BJ (cell line): ENCODE data around the gene RNLS. TPM values are rescaled to one million over a fixed set of nuclear protein-coding genes. Genes with fewer than 3 reads are reported as not detected.

Experiments used
- CTCF ChIA-PET: fragments of 350-600 bp; formaldehyde crosslinking; extraction: SDS; loops from one replicate; lab custom pipeline; 2021; ENCODE audit warnings: antibody characterized with exemption, inconsistent platforms; lab: Yijun Ruan, JAX
- POLR2A ChIA-PET: fragments of 300-600 bp; sonication (Branson Sonifier 250); formaldehyde crosslinking; extraction: SDS; loops from one replicate; lab custom pipeline; 2021; ENCODE audit warnings: antibody characterized with exemption; lab: Charles Lee
- DNase-seq: peaks from one replicate; pipeline ENCODE4 v3.0.0-alpha.2; 2011; ENCODE audit warnings: low read depth
- H3K27me3 ChIP-seq: 2 replicates; pipeline ENCODE4 v1.6.0; 2011; ENCODE audit warnings: low read length; ENCODE audit not compliant: control insufficient read depth, insufficient read depth
- H3K36me3 ChIP-seq: 2 replicates; pipeline ENCODE4 v1.5.1; 2011; ENCODE audit warnings: low read length; ENCODE audit not compliant: control insufficient read depth, insufficient read depth
- H3K4me3 ChIP-seq: 2 replicates; pipeline ENCODE4 v1.5.1; 2011; ENCODE audit warnings: low read depth, mild to moderate bottlenecking, control low read depth, low read length
- polyA plus RNA-seq: library from polyadenylated mRNA; depleted of rRNA; stranded (reverse); fragments of >200 nt; gene quantifications from 2 replicates; pipeline ENCODE4 v1.2.3, GENCODE V29; 2011
- TF ChIP-seq, protein P1 (sequence below): IDR thresholded peaks from 2 replicates; pipeline ENCODE4 v1.5.1; 2011; ENCODE audit warnings: low read depth, mild to moderate bottlenecking, control low read depth, inconsistent platforms, low read length, moderate library complexity; ENCODE audit not compliant: insufficient read depth

The RNLS gene
- polyA plus RNA-seq, 1 experiment: 11.8 TPM

- ChIA-PET POLR2A (no interaction called here), CTCF (interaction anchor here (0.6 to 1.3 kb wide), 3 partner anchors 20 to 141 kb away, joined by 3 to 8 read pairs (median 4); no protein-coding TSS in a partner anchor)
- Histone ChIP-seq H3K4me3 (no peak overlapping the region), H3K36me3 (no peaks in the 10 kb centered on the region), H3K27me3 (no peaks in the 10 kb centered on the region)
- TF ChIP-seq, protein P1, sequence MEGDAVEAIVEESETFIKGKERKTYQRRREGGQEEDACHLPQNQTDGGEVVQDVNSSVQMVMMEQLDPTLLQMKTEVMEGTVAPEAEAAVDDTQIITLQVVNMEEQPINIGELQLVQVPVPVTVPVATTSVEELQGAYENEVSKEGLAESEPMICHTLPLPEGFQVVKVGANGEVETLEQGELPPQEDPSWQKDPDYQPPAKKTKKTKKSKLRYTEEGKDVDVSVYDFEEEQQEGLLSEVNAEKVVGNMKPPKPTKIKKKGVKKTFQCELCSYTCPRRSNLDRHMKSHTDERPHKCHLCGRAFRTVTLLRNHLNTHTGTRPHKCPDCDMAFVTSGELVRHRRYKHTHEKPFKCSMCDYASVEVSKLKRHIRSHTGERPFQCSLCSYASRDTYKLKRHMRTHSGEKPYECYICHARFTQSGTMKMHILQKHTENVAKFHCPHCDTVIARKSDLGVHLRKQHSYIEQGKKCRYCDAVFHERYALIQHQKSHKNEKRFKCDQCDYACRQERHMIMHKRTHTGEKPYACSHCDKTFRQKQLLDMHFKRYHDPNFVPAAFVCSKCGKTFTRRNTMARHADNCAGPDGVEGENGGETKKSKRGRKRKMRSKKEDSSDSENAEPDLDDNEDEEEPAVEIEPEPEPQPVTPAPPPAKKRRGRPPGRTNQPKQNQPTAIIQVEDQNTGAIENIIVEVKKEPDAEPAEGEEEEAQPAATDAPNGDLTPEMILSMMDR: no peak
- DNase-seq: no peak
Measured at GRCh38 chr10:88232029-88232895, 350.9 kb downstream of the RNLS start.

- POLR2A ChIA-PET: no interaction called here
- no peak for DNase-seq
- CTCF ChIA-PET: interaction anchor here (1.0 kb wide), 1 partner anchor 10 kb away, joined by 4 read pairs; no protein-coding TSS in a partner anchor
- TF ChIP-seq, protein P1: no peak
- Histone ChIP-seq H3K36me3 (no peaks in the 10 kb centered on the region), H3K27me3 (no peaks in the 10 kb centered on the region), H3K4me3 (no peak overlapping the region)
Measured at GRCh38 chr10:88230251-88230650, 352.9 kb downstream of the RNLS start.

DNA sequence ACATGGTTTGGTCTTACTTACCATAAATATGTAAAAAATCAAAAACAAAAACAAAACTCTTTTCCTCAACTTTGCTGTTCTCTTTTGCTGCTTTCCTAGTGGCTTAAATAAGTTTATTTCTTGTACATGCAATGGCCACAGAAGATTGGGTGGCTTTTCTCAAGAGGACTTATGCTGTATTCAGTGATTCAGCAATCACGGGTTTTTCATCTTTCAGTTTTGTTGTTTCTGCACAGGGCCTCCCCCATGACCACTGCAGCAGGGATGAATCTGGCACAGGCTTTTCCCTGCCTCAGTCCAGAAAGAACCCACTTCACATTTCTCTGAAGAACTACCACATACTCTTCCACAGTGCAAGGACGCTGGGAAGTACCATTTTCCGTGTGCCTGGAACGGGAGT is 355.0 kb downstream of the RNLS start:
- no peaks in the 10 kb centered on the region for H3K27me3 ChIP-seq
- ChIA-PET POLR2A (no interaction called here), CTCF (no interaction called here)
- DNase-seq: no peak
- H3K36me3 ChIP-seq: no peaks in the 10 kb centered on the region
- TF ChIP-seq, protein P1: no peak
- H3K4me3 ChIP-seq: no peak overlapping the region

- DNase-seq: no peak
- Histone ChIP-seq H3K27me3 (no peaks in the 10 kb centered on the region), H3K4me3 (no peak overlapping the region), H3K36me3 (no peaks in the 10 kb centered on the region)
- ChIA-PET CTCF (no interaction called here), POLR2A (no interaction called here)
- TF ChIP-seq, protein P1: no peak
Measured at GRCh38 chr10:88227342-88228018, 355.6 kb downstream of the RNLS start.

DNA sequence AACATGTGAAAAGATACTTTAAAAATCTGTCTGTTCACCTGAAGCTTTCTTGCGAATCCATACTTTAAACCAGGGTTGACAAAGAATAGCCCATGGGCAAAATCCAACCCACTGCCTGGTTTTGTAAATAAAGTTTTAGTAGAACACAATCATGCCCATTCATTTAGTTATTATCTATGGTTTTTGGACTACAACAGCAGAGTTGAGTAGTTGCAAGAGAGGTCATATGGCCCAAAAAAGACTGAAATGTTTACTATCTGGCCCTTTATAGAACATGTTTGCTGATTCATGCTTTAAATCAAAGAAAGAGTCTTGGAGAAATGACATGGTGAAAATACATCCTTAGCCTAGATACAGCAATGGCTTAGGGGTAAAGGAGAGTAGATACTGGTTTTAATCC is 356.2 kb downstream of the RNLS start:
- DNase-seq: no peak
- CTCF ChIA-PET: interaction anchor here (0.8 kb wide), 1 partner anchor 162 kb away, joined by 3 read pairs; no protein-coding TSS in a partner anchor

More for the DNA sequence above, 356.2 kb downstream of the RNLS start:
- Histone ChIP-seq H3K36me3 (no peaks in the 10 kb centered on the region), H3K4me3 (no peak overlapping the region), H3K27me3 (no peaks in the 10 kb centered on the region)
- TF ChIP-seq, protein P1: no peak
- POLR2A ChIA-PET: no interaction called here
